HG02852 (cell line): ENCODE results near the gene CARHSP1.
"Not testable (repeated sequence)": the region's sequence is repeated elsewhere in the genome, so short reads cannot be mapped to it uniquely, and the experiment has no call there.

ENCODE experiments used
- ATAC-seq: cut with Tn5 transposase; IDR thresholded peaks from one replicate; pipeline ENCODE4 v1.9.1; 2021; ENCODE audit warnings: mild to moderate bottlenecking, moderate library complexity; ENCODE audit not compliant: unreplicated experiment

The CARHSP1 gene

DNA sequence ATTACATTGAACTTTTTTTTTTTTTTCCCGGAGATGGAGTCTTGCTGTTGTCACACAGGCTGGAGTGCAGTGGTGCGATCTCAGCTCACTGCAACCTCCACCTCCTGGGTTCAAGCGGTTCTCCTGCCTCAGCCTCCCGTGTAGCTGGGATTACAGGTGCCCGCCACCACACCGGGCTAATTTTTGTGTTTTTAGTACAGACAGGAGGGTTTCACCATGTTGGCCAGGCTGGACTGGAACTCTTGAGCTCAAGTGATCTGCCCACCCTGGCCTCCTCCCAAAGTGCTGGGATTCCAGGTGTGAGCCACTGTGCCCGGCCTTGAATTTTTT lies 5.0 kb upstream of the CARHSP1 start:
- ATAC-seq, result not testable (repeated sequence)

DNA sequence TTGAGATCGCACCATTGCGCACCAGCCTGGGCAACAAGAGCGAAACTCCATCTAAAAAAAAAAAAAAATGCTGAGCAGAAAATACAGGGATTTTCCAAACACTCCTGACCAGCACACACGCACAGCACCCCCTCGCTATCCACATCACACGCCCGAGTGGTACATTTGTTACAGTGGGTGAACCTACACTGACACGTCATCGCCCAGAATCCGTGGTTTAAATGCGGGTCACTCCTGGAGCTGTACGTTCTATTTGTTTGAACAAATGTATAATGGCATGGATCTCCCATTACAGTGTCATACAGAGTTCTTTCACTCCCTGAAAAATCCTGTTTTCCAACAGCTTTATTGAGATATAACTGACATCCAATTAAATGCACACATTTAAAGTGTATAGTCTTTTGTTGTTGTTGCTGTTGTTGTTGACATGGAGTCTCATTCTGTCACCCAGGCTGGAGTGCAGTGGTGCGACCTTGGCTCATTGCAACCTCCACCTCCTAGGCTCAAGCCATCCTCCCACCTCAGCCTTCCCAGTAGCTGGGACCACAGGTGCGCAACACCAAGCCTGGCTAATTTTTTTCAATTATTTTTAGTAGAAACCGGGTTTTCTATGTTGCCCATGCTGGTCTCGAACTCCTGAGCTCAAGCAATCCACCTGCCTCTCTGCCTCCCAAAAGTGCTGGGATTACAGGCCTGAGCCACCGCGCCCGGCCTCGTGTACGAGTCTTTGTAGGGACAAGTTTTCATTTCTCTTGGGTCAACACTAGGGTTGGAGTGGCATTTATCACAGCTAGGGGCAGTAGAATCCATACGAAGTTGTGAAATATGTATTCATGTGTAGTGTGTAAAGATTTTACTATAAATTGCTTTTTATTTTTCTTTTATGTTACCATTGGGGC lies 4.4 kb upstream of the CARHSP1 start:
- no peak for ATAC-seq

DNA sequence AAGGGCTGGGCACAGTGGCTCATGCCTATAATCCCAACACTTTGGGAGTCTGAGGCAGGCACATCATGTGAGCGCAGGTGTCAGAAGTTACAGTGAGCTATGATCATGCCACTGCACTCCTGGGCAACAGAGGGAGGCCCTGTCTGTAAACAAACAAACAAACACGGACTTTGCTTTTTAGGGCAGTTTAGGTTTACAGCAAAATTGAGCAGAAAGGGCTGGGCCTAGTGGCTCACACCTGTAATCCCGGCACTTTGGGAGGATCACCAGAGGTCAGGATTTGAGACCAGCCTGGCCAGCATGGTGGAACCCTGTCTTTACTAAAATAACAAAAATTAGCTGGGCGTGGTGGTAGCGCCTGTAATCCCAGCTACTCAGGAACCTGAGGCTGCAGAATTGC lies 3.3 kb upstream of the CARHSP1 start:
- ATAC-seq, result no peak

DNA sequence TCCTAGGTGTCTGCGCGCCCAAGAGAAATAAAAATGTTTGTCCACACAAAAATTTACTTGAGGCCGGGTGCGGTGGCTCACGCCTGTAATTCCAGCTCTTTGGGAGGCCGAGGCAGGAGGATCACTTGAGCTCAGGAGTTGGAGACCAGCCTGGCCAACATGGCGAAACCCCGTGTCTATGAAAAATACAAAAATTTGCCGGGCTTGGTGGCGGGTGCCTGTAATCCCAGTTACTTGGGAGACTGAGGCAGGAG lies 1.1 kb upstream of the CARHSP1 start:
- not testable (repeated sequence) for ATAC-seq

DNA sequence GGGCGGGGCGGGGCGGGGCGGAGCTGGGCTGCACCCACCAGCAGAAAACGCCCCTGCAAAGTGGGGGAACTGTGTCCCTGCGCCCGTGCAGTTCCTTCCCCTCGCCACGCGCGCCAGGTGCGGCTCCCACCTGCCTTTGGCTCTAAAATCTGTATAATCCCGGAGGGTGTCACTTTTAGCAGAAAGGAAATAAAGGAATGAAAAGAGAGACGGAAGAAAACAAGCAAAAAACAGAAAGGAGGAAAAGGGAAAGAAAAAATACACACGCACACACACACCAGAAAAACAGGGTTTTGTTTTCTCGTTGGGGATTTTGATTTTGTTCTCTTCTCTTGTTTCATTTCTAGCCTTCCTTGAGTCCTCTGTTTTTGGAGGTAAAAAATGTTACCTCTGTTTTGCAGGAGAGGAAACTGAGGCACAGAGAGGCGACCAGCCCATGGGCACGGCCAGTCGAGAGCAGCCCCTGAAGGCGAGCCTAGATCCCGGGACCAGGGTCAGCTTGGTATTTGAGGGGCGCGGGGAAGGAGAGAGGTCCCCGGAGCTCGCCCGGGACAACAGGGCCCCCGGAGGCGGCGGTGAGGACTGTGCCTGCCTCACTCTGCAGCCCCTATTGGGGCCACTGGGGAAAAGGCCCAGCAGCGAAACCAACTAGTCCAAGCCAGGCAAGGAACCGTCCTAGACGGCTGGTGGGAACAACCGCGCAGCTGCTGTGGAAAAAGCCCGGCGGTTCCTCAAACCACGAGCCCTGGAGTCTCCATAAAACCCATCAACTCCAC lies 594 bp upstream of the CARHSP1 start:
- ATAC-seq, result no peak

DNA sequence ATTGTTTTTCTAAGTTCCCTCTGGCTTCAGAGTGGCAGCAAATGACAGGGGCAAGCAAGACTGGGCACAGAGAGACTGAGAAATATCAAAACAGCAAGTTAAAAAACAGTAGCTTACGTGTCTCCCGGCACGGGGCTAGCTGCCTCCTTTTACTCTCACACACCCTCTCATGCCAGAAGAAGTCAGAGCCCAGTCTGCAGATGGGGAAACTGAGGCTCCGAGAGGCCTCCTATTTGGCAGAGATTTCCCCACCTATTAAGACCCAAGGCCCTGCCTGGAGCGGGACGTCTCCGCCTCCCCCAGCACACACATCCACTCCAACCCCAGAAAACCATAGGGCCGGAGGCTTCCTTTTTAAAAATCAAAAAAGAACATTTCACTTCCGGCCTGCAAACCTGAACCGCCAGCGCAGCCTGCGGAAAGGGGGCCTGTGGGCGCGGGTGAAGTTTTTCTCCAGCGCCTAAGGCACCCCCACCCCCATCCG lies 832 bp downstream of the CARHSP1 start:
- no peak for ATAC-seq

DNA sequence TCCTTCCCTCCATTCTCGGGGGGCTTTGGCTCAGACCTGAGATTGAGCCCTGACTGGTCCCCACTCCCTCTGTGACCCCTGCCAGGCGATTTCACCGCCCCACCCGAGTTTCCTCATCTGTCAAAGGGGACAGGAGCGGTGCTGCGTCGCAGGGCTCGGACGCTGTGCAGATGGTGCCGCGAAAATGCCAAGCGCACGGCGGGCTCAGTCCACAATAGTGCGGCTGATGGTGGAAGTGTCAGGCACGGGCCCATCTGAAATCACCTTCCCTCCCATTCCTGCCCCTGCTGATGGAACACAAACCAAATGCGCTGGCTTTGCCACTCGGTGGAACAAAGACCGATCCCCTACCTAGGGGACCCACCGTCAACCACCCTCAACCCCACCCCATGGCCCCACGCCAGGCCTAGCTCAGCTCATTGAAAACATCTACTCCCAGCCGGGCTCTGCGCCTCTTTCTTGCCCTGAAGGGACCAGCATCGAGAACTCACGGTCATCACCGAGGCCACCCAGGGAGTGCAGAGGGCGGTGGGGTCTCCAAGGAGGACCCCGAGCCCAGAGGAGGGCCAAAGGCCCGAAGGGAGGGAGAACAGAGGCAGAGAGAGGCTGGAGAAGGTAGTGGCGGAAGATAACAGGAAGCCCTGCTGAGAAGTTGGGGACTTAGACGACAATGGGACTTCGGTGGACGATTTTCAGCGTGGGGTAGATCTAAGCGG lies 1.4 kb downstream of the CARHSP1 start:
- ATAC-seq, result no peak

DNA sequence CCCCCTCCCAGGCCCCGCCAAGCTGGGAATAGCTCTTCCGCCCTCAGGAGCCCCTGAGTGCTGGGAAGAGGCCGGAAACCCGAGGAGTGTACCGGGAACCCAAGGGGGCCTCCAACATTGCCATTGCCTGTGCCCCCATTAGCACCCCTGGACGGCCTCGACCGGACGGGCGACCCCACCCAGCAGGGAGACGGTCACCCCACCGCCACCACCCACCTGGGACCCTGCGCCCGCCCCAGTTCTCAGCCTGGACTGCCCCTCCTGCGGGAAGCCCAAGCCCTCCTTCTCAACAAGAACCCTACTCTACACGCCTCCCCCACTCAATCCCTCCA lies 2.0 kb downstream of the CARHSP1 start:
- ATAC-seq, result no peak

DNA sequence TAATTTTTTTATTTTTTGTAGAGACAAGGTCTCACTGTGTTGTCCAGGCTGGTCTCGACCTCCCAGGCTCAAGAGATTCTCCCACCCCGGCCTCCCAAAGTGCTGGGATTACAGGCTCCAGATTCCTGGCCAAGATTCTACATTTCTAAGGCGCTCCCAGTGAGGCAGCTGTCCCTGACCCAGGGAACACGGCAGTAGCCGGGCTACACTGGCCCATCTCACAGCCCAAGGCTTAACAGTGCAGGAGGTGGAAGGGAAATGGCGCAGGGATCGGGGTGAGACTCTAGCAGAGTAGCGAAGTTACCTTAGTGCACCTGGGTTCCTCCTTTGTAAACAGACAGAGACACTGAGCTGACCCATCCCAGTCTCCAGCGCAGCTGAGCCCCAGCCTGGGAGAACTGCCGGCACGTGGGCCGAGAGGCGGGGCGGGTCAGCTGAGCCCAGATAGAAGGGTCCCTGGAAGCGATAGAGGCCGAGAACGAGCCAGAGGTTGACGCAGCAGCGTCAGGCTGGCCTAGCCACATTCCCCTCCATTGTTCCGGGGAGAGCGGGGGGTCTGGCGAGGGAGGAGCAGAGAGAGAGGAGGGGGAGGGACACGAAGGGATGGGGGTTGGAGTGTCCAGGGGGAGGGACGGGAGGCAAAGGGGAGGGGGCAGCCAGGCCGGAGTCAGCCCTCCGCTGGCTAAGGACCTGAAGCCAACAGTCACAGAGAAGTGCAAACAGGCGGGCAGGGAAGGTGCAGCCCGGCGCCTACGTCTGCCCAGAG lies 2.5 kb downstream of the CARHSP1 start:
- no peak for ATAC-seq

DNA sequence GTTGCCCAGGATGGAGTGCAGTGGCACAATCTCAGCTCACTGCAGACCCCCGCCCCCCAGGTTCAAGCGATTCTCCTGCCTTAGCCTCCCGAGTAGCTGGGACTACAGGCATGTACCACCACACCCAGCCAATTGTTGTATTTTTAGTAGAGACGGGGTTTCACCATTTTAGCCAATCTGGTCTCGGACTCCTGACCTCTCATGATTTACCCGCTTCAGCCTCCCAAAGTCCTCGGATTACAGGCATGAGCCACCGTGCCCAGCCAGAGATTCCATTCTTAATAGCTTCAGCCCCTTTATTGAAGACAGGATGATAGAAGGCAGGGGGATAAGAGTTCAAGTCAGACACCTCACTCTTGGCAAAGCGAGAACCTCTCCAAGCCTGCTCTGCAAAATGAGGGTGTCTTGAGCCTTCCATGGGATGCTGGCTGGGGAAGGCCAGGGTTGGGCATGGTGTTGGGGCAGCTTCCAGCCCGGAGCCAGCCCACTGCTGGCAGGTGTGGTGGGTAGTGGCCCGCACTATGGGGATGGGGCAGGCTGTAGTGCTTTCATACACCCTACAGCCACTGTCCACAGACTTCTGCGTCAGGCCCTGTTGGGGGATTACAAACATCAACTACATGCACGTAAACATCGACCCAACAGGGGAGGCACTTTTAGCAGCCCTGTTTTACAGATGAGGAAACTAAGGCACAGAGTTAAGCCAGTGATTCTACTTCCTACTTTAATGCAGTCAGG lies 3.5 kb downstream of the CARHSP1 start:
- ATAC-seq, result no peak

DNA sequence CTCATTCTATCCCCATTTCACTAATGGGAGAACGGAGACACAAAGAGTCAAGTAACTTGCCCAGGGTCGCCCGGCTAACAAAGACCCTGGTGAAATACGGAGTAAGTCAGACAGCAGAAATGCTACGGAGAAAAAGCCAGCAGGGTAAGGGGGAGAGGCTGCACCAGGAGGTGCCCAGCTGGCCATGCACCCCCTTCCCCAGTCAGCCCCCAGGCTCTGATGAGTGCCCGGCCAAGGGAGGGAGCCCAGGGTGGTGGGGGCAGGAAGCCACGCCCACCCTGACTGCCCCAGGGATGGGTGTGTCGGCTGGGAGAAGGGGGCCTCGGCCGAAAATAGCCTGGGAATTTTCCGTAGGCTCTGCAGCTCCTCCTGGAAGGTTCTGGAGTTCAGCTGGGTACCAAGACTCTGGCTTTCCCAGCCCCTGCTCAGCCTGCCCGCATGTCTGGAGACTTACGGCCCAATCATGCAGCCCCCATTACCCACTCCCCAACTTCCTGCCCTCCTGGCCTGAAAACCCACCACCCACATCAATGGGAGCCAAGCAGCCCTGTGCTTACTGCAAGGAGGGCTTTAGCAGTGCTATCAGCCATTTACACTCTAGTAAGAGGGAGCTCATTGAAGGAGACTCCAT lies 4.2 kb downstream of the CARHSP1 start:
- no peak for ATAC-seq

DNA sequence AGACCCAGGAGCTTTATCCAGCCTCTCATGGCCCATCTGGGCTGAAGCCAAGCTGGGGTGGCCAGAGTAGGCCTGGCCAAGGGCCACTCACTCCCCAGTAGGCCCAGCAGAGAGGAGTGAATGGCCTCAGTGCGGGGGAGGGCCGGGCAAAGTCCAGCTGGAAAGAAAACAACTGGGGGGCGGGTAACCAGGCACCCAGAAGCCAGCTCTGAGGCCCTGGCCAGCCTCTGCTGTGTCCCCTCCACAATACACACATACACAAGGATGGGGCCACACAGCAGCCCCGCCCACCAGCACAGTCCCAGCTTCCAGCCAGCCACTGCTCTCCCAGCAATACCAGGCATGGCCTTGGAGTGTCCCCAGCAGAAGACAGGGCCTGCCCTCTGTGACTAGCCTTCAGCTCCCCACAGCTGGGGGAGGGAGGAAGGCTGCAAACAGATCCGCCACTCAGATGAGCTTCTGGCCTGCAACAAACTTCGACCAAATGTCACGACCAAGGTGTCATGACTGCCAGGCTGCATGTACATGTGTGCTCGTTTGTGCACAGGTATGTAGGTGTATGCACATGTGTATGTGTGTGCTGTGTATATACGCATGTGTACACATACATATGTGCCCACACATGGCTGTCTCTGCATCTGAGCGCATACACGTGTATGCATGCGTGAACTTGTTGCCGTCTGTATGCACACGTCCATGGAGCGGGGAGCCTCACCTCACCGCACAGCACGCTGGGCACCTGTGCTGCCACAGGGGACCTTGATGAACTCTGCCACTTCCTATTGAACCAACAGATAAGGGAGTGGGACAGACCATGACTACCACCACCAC lies 5.0 kb downstream of the CARHSP1 start:
- no peak for ATAC-seq

DNA sequence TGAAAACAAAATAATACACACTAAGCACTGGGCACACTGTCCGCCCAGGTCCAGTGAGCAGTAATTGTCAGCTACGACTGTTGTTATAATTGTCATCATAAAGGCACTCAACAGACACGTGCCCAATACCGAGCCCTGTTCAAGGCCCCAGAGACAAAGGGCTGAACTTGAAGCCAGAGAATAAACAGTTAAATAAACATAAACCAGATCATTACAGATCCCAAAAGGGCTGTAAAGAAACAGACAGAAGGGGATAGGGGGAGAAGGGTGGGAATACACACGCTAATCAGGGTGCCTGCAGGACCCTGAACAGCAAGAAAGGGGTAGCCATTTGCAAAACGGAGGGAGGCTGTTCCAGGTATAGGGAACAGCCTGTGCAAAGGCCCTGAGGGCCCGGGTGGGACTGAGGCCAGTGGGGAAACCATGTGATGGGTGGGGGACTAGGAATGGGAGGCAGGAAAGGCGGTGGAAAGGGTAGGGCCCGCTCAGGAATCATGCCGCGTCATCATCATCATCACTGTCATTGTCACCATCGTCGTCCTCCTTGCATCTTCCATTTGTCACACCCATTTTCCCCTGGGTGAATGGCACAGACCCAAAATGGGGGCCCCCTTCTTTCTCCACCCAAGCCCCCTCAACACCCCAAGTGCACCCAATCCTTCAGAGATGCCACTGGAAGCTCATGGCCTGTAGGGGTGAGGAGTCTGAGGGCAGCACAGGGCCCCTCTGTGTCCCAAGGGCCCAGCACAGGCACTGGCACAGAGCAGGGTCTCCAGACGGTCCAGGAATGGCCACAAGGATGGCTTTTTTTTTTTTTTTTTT lies 6.3 kb downstream of the CARHSP1 start:
- ATAC-seq, result no peak

DNA sequence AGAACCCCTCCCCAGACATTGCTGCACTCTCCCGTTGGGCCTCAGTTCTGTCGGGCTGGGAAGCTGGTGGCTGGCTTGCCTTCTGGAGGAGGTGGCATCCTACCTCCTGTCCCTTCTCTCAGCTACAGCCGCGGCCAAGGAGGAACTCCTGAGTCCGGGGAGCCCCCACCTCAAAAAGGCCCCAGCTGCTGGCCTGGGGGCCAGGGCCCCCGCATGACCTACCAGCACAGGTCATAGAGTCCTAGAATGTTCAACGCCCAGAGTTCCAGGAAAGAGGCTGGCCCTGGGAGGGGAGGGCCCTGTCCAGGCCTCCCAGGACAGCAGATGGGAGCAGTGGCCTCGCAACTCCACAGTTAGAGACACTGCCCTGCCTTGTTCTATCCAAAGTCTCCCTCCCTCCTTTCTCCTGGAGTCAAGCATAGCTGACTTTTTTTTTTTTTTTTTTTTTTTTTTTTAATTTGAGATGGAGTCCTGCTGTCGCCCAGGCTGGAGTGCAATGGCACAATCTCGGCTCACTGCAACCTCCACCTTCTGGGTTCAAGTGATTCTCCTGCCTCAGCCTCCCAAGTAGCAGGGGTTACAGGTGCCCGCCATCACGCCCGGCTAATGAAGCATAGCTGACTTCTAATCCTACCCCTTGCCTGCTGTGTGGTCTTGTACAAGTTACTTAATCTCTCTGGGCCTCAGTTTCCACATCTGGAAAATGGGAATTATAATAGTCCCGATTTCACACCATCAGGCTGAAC lies 7.1 kb downstream of the CARHSP1 start:
- no peak for ATAC-seq

DNA sequence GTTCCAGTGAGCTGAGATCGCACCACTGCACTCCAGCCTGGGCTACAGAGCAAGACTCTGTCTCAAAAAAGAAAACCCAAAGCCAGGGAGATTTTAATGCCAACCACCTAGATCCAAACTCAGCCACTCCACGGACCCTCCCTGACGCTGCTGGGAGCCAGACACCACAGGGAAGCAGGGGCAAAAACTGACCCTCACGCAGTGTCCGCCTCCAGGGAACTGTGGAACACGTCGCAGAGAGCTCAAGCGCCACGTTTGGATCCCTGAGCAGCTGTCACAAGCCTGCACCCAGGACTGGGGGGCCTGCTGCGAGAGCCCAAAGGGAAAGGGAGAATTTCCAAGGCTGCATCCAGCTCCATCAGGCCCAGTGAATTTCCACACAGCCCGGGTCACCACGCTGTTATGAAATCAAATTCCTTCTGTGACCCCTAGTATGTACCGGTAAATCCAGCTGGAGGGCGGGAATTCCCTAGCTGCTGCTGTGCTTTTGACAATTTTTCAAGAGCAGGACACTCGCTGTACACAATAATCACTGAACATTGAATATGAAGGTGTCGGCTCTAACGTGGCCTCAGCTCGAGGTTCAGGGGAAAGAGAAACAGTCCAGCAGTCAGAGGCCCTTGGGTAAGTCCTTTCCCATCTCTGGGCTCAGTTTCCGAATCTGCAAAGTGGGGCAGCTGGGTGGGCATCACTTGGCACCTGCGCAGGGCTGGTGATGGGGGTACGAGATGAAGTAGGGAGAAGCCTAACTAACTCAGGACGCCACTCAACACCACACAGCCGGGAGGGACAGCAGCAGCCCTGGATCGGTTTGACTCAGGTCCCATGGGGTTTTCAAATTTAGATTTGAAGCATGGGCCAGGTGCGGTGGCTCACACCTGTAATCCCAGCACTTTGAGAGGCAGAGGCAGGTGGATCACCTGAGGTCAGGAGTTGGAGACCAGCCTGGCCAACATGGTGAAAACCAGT lies 8.6 kb downstream of the CARHSP1 start:
- ATAC-seq, result no peak
